Smooth muscle cell of the umbilical artery (primary cell): Measurements from ENCODE around the gene EML2. TPM values are rescaled to one million over a fixed set of nuclear protein-coding genes. Genes with fewer than 3 reads are reported as not detected.

Experiments used
- total RNA-seq: library from RNA; depleted of rRNA; stranded (reverse); fragments of >200 nt; gene quantifications from 2 replicates; pipeline ENCODE4 v1.2.3, GENCODE V29; 2014

The EML2 gene
- total RNA-seq: 50.2 and 59.6 TPM in 2 replicates

DNA sequence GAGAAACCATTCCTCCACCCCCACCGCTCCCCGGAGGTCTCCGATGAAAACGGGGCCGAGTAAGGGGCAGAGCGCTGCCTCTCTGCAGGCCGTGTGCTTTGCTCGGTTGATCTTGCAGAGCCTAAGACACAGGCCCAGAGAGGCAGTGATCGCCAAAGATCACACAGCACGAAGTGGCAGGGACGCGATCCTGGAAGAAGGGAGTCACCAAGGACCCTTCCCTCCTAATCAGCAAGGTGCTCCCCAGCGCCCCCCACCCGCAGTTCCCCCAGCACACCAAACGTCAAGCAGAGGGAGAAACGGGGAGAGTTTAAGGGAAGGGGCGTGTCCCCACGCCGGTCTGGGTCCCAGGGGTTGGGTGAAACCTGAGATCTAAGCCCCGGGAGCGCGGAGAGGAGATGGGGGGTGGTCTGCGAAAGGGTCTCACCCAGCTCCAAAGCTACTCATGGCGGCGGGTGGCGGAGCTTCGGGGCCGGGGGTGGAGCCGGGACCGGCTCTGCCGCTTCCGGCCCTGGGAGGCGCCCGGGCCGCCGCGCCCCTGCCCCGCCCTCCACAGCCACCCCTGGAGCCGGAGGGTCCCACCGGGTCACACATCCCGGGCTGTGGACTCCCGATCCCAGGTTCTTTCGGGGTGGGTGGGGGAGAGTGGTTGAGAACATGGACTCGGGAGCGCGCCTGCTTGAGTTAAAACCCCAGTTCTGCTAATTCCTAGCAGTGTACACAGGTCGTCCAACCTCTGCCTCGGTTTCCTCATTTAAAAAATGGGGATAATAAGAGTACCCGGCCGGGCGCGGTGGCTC, at the start of gene EML2:
Gene EML2 (minus strand): TSS at position 468 of the 800 bp plus-strand sequence. CDS start 21 bp downstream, at position 447.

DNA sequence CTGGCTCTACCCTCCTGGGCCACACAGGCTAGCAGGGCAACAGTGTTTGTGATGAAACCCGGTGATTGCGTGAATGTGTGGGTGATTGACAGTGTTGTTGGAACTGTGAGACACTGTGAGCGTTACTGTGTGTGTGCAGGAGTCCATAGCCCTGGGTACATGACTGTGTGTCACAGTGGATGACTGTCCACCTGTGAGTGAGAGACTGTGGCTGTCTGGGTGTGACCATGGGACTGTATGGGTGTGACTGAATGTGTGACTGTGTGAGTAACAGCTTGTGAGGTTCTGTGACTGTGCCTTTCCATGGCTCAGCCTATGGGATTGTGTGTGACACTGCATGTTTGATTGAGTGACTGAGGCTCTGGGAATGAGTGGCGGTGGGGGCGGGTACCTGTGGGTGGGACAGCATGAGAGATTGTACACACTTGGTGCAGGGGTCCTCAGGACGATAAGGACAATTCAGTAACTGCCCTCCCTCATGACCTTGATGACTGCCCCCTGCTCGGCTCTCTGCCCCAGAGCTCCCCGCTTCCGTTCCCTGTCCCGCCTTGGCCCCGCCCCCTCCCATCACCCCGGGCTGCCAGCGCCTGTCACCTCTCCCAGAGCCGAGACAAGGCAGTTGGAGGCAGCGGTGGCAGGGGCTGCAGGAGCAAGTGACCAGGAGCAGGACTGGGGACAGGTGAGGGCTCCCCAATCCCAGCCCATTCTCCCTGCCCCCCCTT, 28.6 kb upstream of the EML2 start, which contains the start of gene GIPR:
Gene GIPR (plus strand): TSS at position 602 of the 722 bp plus-strand sequence. CDS start 1,300 bp downstream, outside the sequence.

GRCh38 chr19:45601524-45602374, 37.4 kb downstream of the EML2 start, which contains the start of gene GPR4:
Gene GPR4 (minus strand): TSS chr19:45602212. CDS start chr19:45591866, 10,346 bp downstream.

GRCh38 chr19:45584332-45585157, 54.7 kb downstream of the EML2 start, which contains the start of gene OPA3:
Gene OPA3 (minus strand): TSS chr19:45584802. CDS start chr19:45584764, 38 bp downstream.

Other genes starting within 250 kb of the EML2 start
- gene PPP1R13L, start 234.3 kb downstream of the EML2 start, total RNA-seq: 6.8 and 9.8 TPM in 2 replicates
- 7.4 and 19.9 TPM in 2 replicates for gene POLR1G, start 232.8 kb downstream of the EML2 start, total RNA-seq
- 46.6 and 67.6 TPM in 2 replicates for gene ERCC1, start 215.5 kb downstream of the EML2 start, total RNA-seq
- gene FOSB, start 171.4 kb downstream of the EML2 start, total RNA-seq: 0.59 and 0.88 TPM in 2 replicates
- 2.7 and 3.6 TPM in 2 replicates for gene RTN2, start 142.3 kb downstream of the EML2 start, total RNA-seq
- gene PPM1N, start 141.0 kb downstream of the EML2 start, total RNA-seq: 0.46 and 0.59 TPM in 2 replicates
- 49.6 and 82.0 TPM in 2 replicates for gene VASP, start 131.9 kb downstream of the EML2 start, total RNA-seq
- gene OPA3, start 54.6 kb downstream of the EML2 start, total RNA-seq: 5.0 and 12.3 TPM in 2 replicates
- gene GPR4, start 37.2 kb downstream of the EML2 start, total RNA-seq: not detected in 2 replicates
- gene GIPR, start 28.8 kb upstream of the EML2 start, total RNA-seq: under 0.01 TPM in 1 of 2 replicates, not detected in the other
- gene SNRPD2, start 52.6 kb upstream of the EML2 start, total RNA-seq: 144 and 339 TPM in 2 replicates
- 27.3 and 28.2 TPM in 2 replicates for gene QPCTL, start 53.3 kb upstream of the EML2 start, total RNA-seq
- 2.7 and 6.2 TPM in 2 replicates for gene FBXO46, start 91.5 kb upstream of the EML2 start, total RNA-seq
- gene MEIOSIN, start 94.0 kb upstream of the EML2 start, total RNA-seq: not detected in 2 replicates
- 7.6 and 10.1 TPM in 2 replicates for gene SIX5, start 129.9 kb upstream of the EML2 start, total RNA-seq
- 33.0 and 35.0 TPM in 2 replicates for gene DMPK, start 143.1 kb upstream of the EML2 start, total RNA-seq
- 34.4 and 50.2 TPM in 2 replicates for gene DMWD, start 153.4 kb upstream of the EML2 start, total RNA-seq
- 0.14 and 0.30 TPM in 2 replicates for gene RSPH6A, start 175.9 kb upstream of the EML2 start, total RNA-seq
- gene SYMPK, start 223.8 kb upstream of the EML2 start, total RNA-seq: 30.9 and 56.4 TPM in 2 replicates
- not detected in 2 replicates for gene FOXA3, start 224.9 kb upstream of the EML2 start, total RNA-seq
- gene IRF2BP1, start 246.7 kb upstream of the EML2 start, total RNA-seq: 24.1 and 27.7 TPM in 2 replicates